IMR-90 (cell line): ENCODE data around the gene DDX19B. TPM values are rescaled to one million over a fixed set of nuclear protein-coding genes. Genes with fewer than 3 reads are reported as not detected.

ENCODE experiments used
- ATAC-seq: fragments of 200-7000 bp; cut with Tn5 transposase; 2 replicates; pipeline ENCODE4 v1.9.1; 2020; ENCODE audit warnings: low read depth, mild to moderate bottlenecking, moderate library complexity
- BruUV-seq: library from RNA; stranded (reverse); fragments of 400-500 nt; replicated peaks from 2 replicates; lab custom pipeline; 2021; lab: Mats Ljungman, UMichigan
- CTCF ChIA-PET: fragments of 300-600 bp; formaldehyde crosslinking; extraction: SDS; loops from one replicate; lab custom pipeline; 2021; ENCODE audit warnings: antibody characterized with exemption; lab: Yijun Ruan, JAX
- POLR2A ChIA-PET: fragments of 300-600 bp; sonication (Branson Sonifier 250); formaldehyde crosslinking; loops from one replicate; lab custom pipeline; 2022; ENCODE audit warnings: antibody characterized with exemption; ENCODE audit not compliant: unreplicated experiment; lab: Charles Lee
- DNase-seq: peaks from one replicate; pipeline ENCODE4 v3.0.0; 2013
- H2AFZ ChIP-seq: replicated peaks from 2 replicates; pipeline ENCODE3; 2013; ENCODE audit warnings: low read length, mild to moderate bottlenecking; ENCODE audit not compliant: poor library complexity
- H2AK5ac ChIP-seq: 2 replicates; pipeline ENCODE4 v1.6.1; 2013; ENCODE audit warnings: low read depth, low read length, inconsistent platforms
- H2AK9ac ChIP-seq: replicated peaks from 2 replicates; pipeline ENCODE3; 2013; ENCODE audit warnings: mild to moderate bottlenecking, low read depth, low read length, moderate library complexity; ENCODE audit not compliant: poor library complexity
- H2BK120ac ChIP-seq: 2 replicates; pipeline ENCODE4 v1.6.1; 2013; ENCODE audit warnings: low read depth, low read length, inconsistent platforms
- H2BK15ac ChIP-seq: 3 replicates; pipeline ENCODE4 v1.6.1; 2013; ENCODE audit warnings: low read depth, low read length, inconsistent platforms
- H2BK20ac ChIP-seq: 2 replicates; pipeline ENCODE4 v1.6.1; 2013; ENCODE audit warnings: low read depth, mild to moderate bottlenecking, inconsistent platforms, low read length, moderate library complexity
- H2BK5ac ChIP-seq: 2 replicates; pipeline ENCODE4 v1.6.1; 2013; ENCODE audit warnings: mild to moderate bottlenecking, low read depth, low read length, inconsistent platforms; ENCODE audit not compliant: poor library complexity, severe bottlenecking
- H3K14ac ChIP-seq: replicated peaks from 2 replicates; pipeline ENCODE4 v1.6.1; 2013; ENCODE audit warnings: low read depth, low read length, inconsistent platforms
- H3K18ac ChIP-seq: 2 replicates; pipeline ENCODE4 v1.6.1; 2013; ENCODE audit warnings: low read depth, low read length, control low read depth
- H3K23ac ChIP-seq: 2 replicates; pipeline ENCODE4 v1.6.1; 2013; ENCODE audit warnings: low read depth, low read length, inconsistent platforms
- H3K27ac ChIP-seq: 2 replicates; pipeline ENCODE4 v1.5.1; 2013; ENCODE audit warnings: mild to moderate bottlenecking, control low read depth, low read length; ENCODE audit not compliant: insufficient read depth
- H3K27me3 ChIP-seq: 2 replicates; pipeline ENCODE4 v1.6.1; 2013; ENCODE audit warnings: low read length; ENCODE audit not compliant: control insufficient read depth, insufficient read depth
- H3K36me3 ChIP-seq: 2 replicates; pipeline ENCODE4 v1.6.1; 2013; ENCODE audit warnings: low read length, mixed read lengths; ENCODE audit not compliant: control insufficient read depth, insufficient read depth
- H3K4ac ChIP-seq: 2 replicates; pipeline ENCODE4 v1.6.1; 2013; ENCODE audit warnings: low read depth, low read length, inconsistent platforms
- H3K4me1 ChIP-seq: 2 replicates; pipeline ENCODE4 v1.6.1; 2013; ENCODE audit warnings: low read length, mixed read lengths; ENCODE audit not compliant: control insufficient read depth, insufficient read depth
- H3K4me2 ChIP-seq: 2 replicates; pipeline ENCODE4 v1.6.1; 2013; ENCODE audit warnings: low read depth, mild to moderate bottlenecking, control low read depth, low read length, moderate library complexity
- H3K4me3 ChIP-seq: 2 replicates; pipeline ENCODE4 v1.5.1; 2013; ENCODE audit warnings: low read depth, mild to moderate bottlenecking, control low read depth, low read length, moderate library complexity; ENCODE audit not compliant: insufficient read depth
- H3K56ac ChIP-seq: 2 replicates; pipeline ENCODE4 v1.6.1; 2013; ENCODE audit warnings: low read length, inconsistent platforms; ENCODE audit not compliant: insufficient read depth; ENCODE audit errors: extremely low read depth
- H3K79me1 ChIP-seq, 2 experiments: 2 replicates each; pipeline ENCODE4 v1.6.1; 2013; ENCODE audit warnings: low read length in 2 of 2, inconsistent platforms in 1 of 2, low read depth in 1 of 2
- H3K9ac ChIP-seq: 2 replicates; pipeline ENCODE4 v1.6.1; 2013; ENCODE audit warnings: low read depth, low read length, control low read depth
- H3K9me1 ChIP-seq: 2 replicates; pipeline ENCODE4 v1.6.1; 2013; ENCODE audit warnings: low read length, inconsistent platforms; ENCODE audit not compliant: insufficient read depth
- H3K9me3 ChIP-seq: 2 replicates; pipeline ENCODE4 v1.6.1; 2013; ENCODE audit warnings: low read length; ENCODE audit not compliant: control insufficient read depth, insufficient read depth
- H4K20me1 ChIP-seq: 2 replicates; pipeline ENCODE4 v1.6.1; 2013; ENCODE audit warnings: low read length, inconsistent platforms; ENCODE audit not compliant: insufficient read depth
- H4K5ac ChIP-seq: 2 replicates; pipeline ENCODE4 v1.6.1; 2013; ENCODE audit warnings: mild to moderate bottlenecking, low read depth, low read length, control low read depth
- H4K8ac ChIP-seq, 2 experiments: 2 replicates each; pipeline ENCODE4 v1.6.1; 2013; ENCODE audit warnings: low read depth in 2 of 2, low read length in 2 of 2, control low read depth in 1 of 2, inconsistent platforms in 1 of 2
- H4K91ac ChIP-seq: 2 replicates; pipeline ENCODE4 v1.6.1; 2013; ENCODE audit warnings: low read depth, low read length, inconsistent platforms; ENCODE audit not compliant: insufficient read depth
- BHLHE40 ChIP-seq: fragments of 150-350 bp; IDR thresholded peaks from 2 replicates; pipeline ENCODE4 v1.6.1; 2016; ENCODE audit warnings: mild to moderate bottlenecking, low read depth, low read length
- MAFK ChIP-seq: IDR thresholded peaks from 2 replicates; pipeline ENCODE4 v1.6.1; 2012; ENCODE audit warnings: low read depth, low read length, improper control_type of control experiment
- MAZ ChIP-seq: IDR thresholded peaks from 2 replicates; pipeline ENCODE4 v1.6.1; 2012; ENCODE audit warnings: low read depth, mild to moderate bottlenecking, low read length, improper control_type of control experiment, moderate library complexity, borderline replicate concordance
- MXI1 ChIP-seq: IDR thresholded peaks from 2 replicates; pipeline ENCODE4 v1.6.1; 2012; ENCODE audit warnings: low read depth, mild to moderate bottlenecking, low read length, moderate library complexity, borderline replicate concordance
- RCOR1 ChIP-seq: IDR thresholded peaks from 2 replicates; pipeline ENCODE4 v1.6.1; 2012; ENCODE audit warnings: mild to moderate bottlenecking, low read length, improper control_type of control experiment; ENCODE audit not compliant: insufficient replicate concordance
- WGBS, 2 experiments: methylation state at CpG; one replicate each; pipeline versions ENCODE4 v1.1.5 to v1.1.7; 2013; ENCODE audit warnings: missing lambda C conversion rate in 2 of 2; ENCODE audit not compliant: insufficient read length in 1 of 2; ENCODE audit errors: extremely low coverage in 2 of 2; 5-methylcytosine and 5-hydroxymethylcytosine counted together
- dilution Hi-C: fragments of 300-500 bp; cut with HindIII; formaldehyde crosslinking; loops from one replicate; pipeline ENCODE4 v1.14.3; 2018; ENCODE audit warnings: low sequenced_read_pairs; ENCODE audit not compliant: unreplicated experiment
- in situ Hi-C: fragments of 300-500 bp; cut with MboI; formaldehyde crosslinking; loops from 3 replicates; pipeline ENCODE4 v1.14.3; 2019; ENCODE audit warnings: low sequenced_read_pairs, inconsistent platforms, mixed read lengths
- intact Hi-C: fragments of 100-400 bp; cut with micrococcal nuclease; formaldehyde crosslinking; loops from 2 replicates; pipeline ENCODE4 v1.10.0; 2022
- polyA plus RNA-seq, 3 experiments: library from polyadenylated mRNA; depleted of rRNA; stranded (reverse); fragments of >200 nt; gene quantifications; 2 replicates each; pipeline ENCODE4 v1.2.3, GENCODE V29; 2012; ENCODE audit warnings: low replicate concordance in 1 of 3
- total RNA-seq: library from RNA; depleted of rRNA; stranded (reverse); fragments of >200 nt; gene quantifications from 2 replicates; pipeline ENCODE4 v1.2.3, GENCODE V29; 2012
- TF ChIP-seq, protein P1 (sequence below): fragments of 150-350 bp; IDR thresholded peaks from 2 replicates; pipeline ENCODE4 v1.6.1; 2016; ENCODE audit warnings: low read depth, mild to moderate bottlenecking, low read length, moderate library complexity, borderline replicate concordance
- TF ChIP-seq, protein P2 (sequence below): conservative IDR thresholded peaks from 2 replicates; pipeline ENCODE4 v1.5.1; 2012; ENCODE audit warnings: mild to moderate bottlenecking, low read depth, low read length, improper control_type of control experiment

DDX19B gene
- total and polyA plus RNA-seq, 2 of the 4 experiments (the other 2 are of a cell fraction): 33.3 to 41.0 TPM

- Histone ChIP-seq H3K9ac (no peak overlapping the region), H4K8ac (no peak overlapping the region), H4K91ac (no peak overlapping the region), H2BK120ac (no peak overlapping the region), H3K9me3 (no peaks in the 10 kb centered on the region), H3K56ac (no peak overlapping the region), H3K18ac (no peak overlapping the region), H4K20me1 (peaks cover 44% of the 10 kb centered on the region), H3K4me3 (no peak overlapping the region), H2BK5ac (no peak overlapping the region), H3K23ac (no peak overlapping the region), H2BK15ac (no peak overlapping the region), H2AK5ac (no peak overlapping the region), H3K27me3 (no peaks in the 10 kb centered on the region), H3K4me2 (no peak overlapping the region), H3K9me1 (peaks cover 7% of the 10 kb centered on the region; the same call in 1 of the 2 replicates), H2BK20ac (no peak overlapping the region), H4K5ac (no peak overlapping the region), H3K4ac (no peak overlapping the region), H3K27ac (no peak overlapping the region), H3K36me3 (peaks cover 84% of the 10 kb centered on the region), H2AK9ac (no peak overlapping the region), H3K14ac (no peak overlapping the region), H3K79me1 (peaks cover 10 to 46% of the 10 kb centered on the region in 2 experiments), H2AFZ (no peak overlapping the region), H3K4me1 (no peaks in the 10 kb centered on the region)
- WGBS, 2 experiments: no CpG with 5 or more reads among the region's 4 CpGs
- DNase-seq: no peak
- in situ Hi-C loops (no loop called here), intact Hi-C loops (no loop called here), dilution Hi-C loops (no loop called here)
- CTCF ChIA-PET: interaction anchor here (0.6 kb wide), 1 partner anchor 11 kb away, joined by 4 read pairs; no protein-coding TSS in a partner anchor
- TF ChIP-seq, protein P1, sequence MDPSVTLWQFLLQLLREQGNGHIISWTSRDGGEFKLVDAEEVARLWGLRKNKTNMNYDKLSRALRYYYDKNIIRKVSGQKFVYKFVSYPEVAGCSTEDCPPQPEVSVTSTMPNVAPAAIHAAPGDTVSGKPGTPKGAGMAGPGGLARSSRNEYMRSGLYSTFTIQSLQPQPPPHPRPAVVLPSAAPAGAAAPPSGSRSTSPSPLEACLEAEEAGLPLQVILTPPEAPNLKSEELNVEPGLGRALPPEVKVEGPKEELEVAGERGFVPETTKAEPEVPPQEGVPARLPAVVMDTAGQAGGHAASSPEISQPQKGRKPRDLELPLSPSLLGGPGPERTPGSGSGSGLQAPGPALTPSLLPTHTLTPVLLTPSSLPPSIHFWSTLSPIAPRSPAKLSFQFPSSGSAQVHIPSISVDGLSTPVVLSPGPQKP: no peak
- TF ChIP-seq RCOR1 (no peak), MXI1 (no peak), BHLHE40 (no peak), MAZ (no peak), MAFK (no peak)
- TF ChIP-seq, protein P2, sequence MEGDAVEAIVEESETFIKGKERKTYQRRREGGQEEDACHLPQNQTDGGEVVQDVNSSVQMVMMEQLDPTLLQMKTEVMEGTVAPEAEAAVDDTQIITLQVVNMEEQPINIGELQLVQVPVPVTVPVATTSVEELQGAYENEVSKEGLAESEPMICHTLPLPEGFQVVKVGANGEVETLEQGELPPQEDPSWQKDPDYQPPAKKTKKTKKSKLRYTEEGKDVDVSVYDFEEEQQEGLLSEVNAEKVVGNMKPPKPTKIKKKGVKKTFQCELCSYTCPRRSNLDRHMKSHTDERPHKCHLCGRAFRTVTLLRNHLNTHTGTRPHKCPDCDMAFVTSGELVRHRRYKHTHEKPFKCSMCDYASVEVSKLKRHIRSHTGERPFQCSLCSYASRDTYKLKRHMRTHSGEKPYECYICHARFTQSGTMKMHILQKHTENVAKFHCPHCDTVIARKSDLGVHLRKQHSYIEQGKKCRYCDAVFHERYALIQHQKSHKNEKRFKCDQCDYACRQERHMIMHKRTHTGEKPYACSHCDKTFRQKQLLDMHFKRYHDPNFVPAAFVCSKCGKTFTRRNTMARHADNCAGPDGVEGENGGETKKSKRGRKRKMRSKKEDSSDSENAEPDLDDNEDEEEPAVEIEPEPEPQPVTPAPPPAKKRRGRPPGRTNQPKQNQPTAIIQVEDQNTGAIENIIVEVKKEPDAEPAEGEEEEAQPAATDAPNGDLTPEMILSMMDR: no peak
- no peak for ATAC-seq
- POLR2A ChIA-PET: no interaction called here
- no TSS peak for BruUV-seq
These were observed 41.6 kb upstream of the DDX19B start for GRCh38 chr16:70257391-70257790.
